ENCODE data around the gene HOMER3. TPM values are rescaled to one million over a fixed set of nuclear protein-coding genes. Genes with fewer than 3 reads are reported as not detected.

HOMER3 gene
- total and polyA plus RNA-seq, 4 experiments from 2014 or later = 2.1 to 2.7 (median 2.5) TPM

- DNase-seq = no peak
- Mint-ChIP-seq H3K4me1 (no peaks in the 10 kb centered on the region), H3K36me3 (no peaks in the 10 kb centered on the region), H3K27ac (peak overlapping the region in 2 of 7 donors; percentile 15 to 17), H3K4me3 (no peak overlapping the region), H3K9me3 (peaks cover 0 to 3% (median 0%) of the 10 kb centered on the region in 8 donors), H3K27me3 (peaks cover 5% of the 10 kb centered on the region in 2 donors)
- H3K4me1 ChIP-seq (ENCODE audit: insufficient read depth, low read length) = no peaks in the 10 kb centered on the region
- POLR2A ChIA-PET (ENCODE audit: partially characterized antibody) = no interaction called here
- no peak overlapping the region for H3K27ac ChIP-seq (ENCODE audit: low read depth, low read length)
- H3K36me3 ChIP-seq (ENCODE audit: insufficient read depth, low read length) = no peaks in the 10 kb centered on the region
- intact Hi-C loops (cut with micrococcal nuclease) = no loop called here
- no peaks in the 10 kb centered on the region for H3K9me3 ChIP-seq (ENCODE audit: control insufficient read depth in 1 of 2, low read length in 2 of 2)
- H3K4me3 ChIP-seq (ENCODE audit: low read length in 2 of 2) = no peak overlapping the region
- no peaks in the 10 kb centered on the region for H3K27me3 ChIP-seq (ENCODE audit: insufficient read depth, low read length)
- CTCF ChIA-PET (ENCODE audit: partially characterized antibody) = no interaction called here
Measured at GRCh38 chr19:18886972-18887371, 54.0 kb downstream of the HOMER3 start.

- intact Hi-C loops (cut with micrococcal nuclease) = no loop called here
- ChIA-PET CTCF (ENCODE audit: partially characterized antibody) (interaction anchor here (0.7 kb wide), 1 partner anchor 40 kb away, joined by 3 read pairs; no protein-coding TSS in a partner anchor), POLR2A (ENCODE audit: partially characterized antibody) (no interaction called here)
Measured at GRCh38 chr19:18883526-18884304, 57.3 kb downstream of the HOMER3 start.

GRCh38 chr19:18881491-18881890, 59.5 kb downstream of the HOMER3 start:
- Mint-ChIP-seq H3K27me3 (no peaks in the 10 kb centered on the region), H3K9me3 (peaks cover 0 to 5% (median 0%) of the 10 kb centered on the region in 8 donors), H3K4me1 (no peaks in the 10 kb centered on the region), H3K4me3 (no peak overlapping the region), H3K27ac (no peak overlapping the region), H3K36me3 (no peaks in the 10 kb centered on the region)
- Histone ChIP-seq H3K4me3 (ENCODE audit: low read length in 2 of 2) (no peak overlapping the region), H3K27ac (ENCODE audit: low read depth, low read length) (no peak overlapping the region), H3K9me3 (ENCODE audit: control insufficient read depth in 1 of 2, low read length in 2 of 2) (no peaks in the 10 kb centered on the region), H3K4me1 (ENCODE audit: insufficient read depth, low read length) (no peaks in the 10 kb centered on the region), H3K36me3 (ENCODE audit: insufficient read depth, low read length) (no peaks in the 10 kb centered on the region), H3K27me3 (ENCODE audit: insufficient read depth, low read length) (no peaks in the 10 kb centered on the region)
- peak in 1 of 5 donors; percentile 29 for DNase-seq
- intact Hi-C loops (cut with micrococcal nuclease) = no loop called here
- POLR2A ChIA-PET (ENCODE audit: partially characterized antibody) = no interaction called here
- CTCF ChIA-PET (ENCODE audit: partially characterized antibody) = interaction anchor here (2.2 kb wide), 1 partner anchor 15 kb away, joined by 5 read pairs; no protein-coding TSS in a partner anchor

More at GRCh38 chr19:18883526-18884304, 57.3 kb downstream of the HOMER3 start:
- Histone ChIP-seq H3K27me3 (ENCODE audit: insufficient read depth, low read length) (no peaks in the 10 kb centered on the region), H3K36me3 (ENCODE audit: insufficient read depth, low read length) (no peaks in the 10 kb centered on the region), H3K27ac (ENCODE audit: low read depth, low read length) (no peak overlapping the region), H3K9me3 (ENCODE audit: control insufficient read depth in 1 of 2, low read length in 2 of 2) (no peaks in the 10 kb centered on the region), H3K4me1 (ENCODE audit: insufficient read depth, low read length) (no peaks in the 10 kb centered on the region), H3K4me3 (ENCODE audit: low read length in 2 of 2) (no peak overlapping the region)
- DNase-seq = peak in 1 of 5 donors; percentile 21
- Mint-ChIP-seq H3K4me1 (no peaks in the 10 kb centered on the region), H3K27ac (peak overlapping the region in 1 of 7 donors; percentile 76), H3K27me3 (peaks cover 3 to 5% of the 10 kb centered on the region in 2 donors), H3K9me3 (peaks cover 0 to 3% (median 0%) of the 10 kb centered on the region in 8 donors), H3K36me3 (no peaks in the 10 kb centered on the region), H3K4me3 (no peak overlapping the region)

- no peaks in the 10 kb centered on the region for H3K4me1 Mint-ChIP-seq
- no peak overlapping the region for H3K27ac ChIP-seq (ENCODE audit: low read depth, low read length)
- H3K9me3 Mint-ChIP-seq = peaks cover 0 to 6% (median 0%) of the 10 kb centered on the region in 8 donors
- ChIA-PET CTCF (ENCODE audit: partially characterized antibody) (interaction anchor here (0.5 to 2.2 kb wide), 2 partner anchors 14 to 629 kb away, joined by 3 to 5 read pairs; no protein-coding TSS in a partner anchor), POLR2A (ENCODE audit: partially characterized antibody) (no interaction called here)
- no peaks in the 10 kb centered on the region for H3K36me3 ChIP-seq (ENCODE audit: insufficient read depth, low read length)
- peak in 2 of 5 donors; percentile 15 to 61 for DNase-seq
- intact Hi-C loops (cut with micrococcal nuclease) = no loop called here
- no peak overlapping the region for H3K27ac Mint-ChIP-seq
- no peaks in the 10 kb centered on the region for H3K27me3 Mint-ChIP-seq
- H3K4me1 ChIP-seq (ENCODE audit: insufficient read depth, low read length) = no peaks in the 10 kb centered on the region
- H3K36me3 Mint-ChIP-seq = no peaks in the 10 kb centered on the region
- no peak overlapping the region for H3K4me3 ChIP-seq (ENCODE audit: low read length in 2 of 2)
- H3K4me3 Mint-ChIP-seq = no peak overlapping the region
- H3K9me3 ChIP-seq (ENCODE audit: control insufficient read depth in 1 of 2, low read length in 2 of 2) = no peaks in the 10 kb centered on the region
- H3K27me3 ChIP-seq (ENCODE audit: insufficient read depth, low read length) = no peaks in the 10 kb centered on the region
Measured at GRCh38 chr19:18879579-18880373, 61.2 kb downstream of the HOMER3 start.

Other genes with a start within 250 kb of the HOMER3 start
- not detected for gene COMP, start 149.9 kb downstream of the HOMER3 start, total RNA-seq
- not detected for gene COMP, start 149.9 kb downstream of the HOMER3 start, polyA plus RNA-seq
- gene UPF1, start 109.3 kb downstream of the HOMER3 start, total RNA-seq = 100 to 1,000 TPM; 127 to 130 TPM
- gene UPF1, start 109.3 kb downstream of the HOMER3 start, polyA plus RNA-seq = 10 to 100 TPM in 1 of 2 donors, 1 to 10 TPM in 1; 2.6 to 21.9 TPM
- not detected for gene CERS1, start 45.1 kb downstream of the HOMER3 start, total RNA-seq
- gene CERS1, start 45.1 kb downstream of the HOMER3 start, polyA plus RNA-seq = not detected
- 100 to 1,000 TPM; 165 to 170 TPM for gene COPE, start 21.8 kb downstream of the HOMER3 start, total RNA-seq
- 100 to 1,000 TPM; 273 to 276 TPM for gene COPE, start 21.8 kb downstream of the HOMER3 start, polyA plus RNA-seq
- 10 to 100 TPM; 40.9 to 43.6 TPM for gene DDX49, start 21.5 kb downstream of the HOMER3 start, total RNA-seq
- 10 to 100 TPM; 20.7 to 32.1 TPM for gene DDX49, start 21.5 kb downstream of the HOMER3 start, polyA plus RNA-seq
- 100 to 1,000 TPM; 111 to 113 TPM for gene SUGP2, start 92.3 kb upstream of the HOMER3 start, total RNA-seq
- 1 to 10 TPM; 3.9 to 8.2 TPM for gene SUGP2, start 92.3 kb upstream of the HOMER3 start, polyA plus RNA-seq
- gene ARMC6, start 92.4 kb upstream of the HOMER3 start, total RNA-seq = 10 to 100 TPM; 11.8 to 12.8 TPM
- gene ARMC6, start 92.4 kb upstream of the HOMER3 start, polyA plus RNA-seq = 10 to 100 TPM; 23.6 to 25.8 TPM
- 10 to 100 TPM; 28.3 to 31.6 TPM for gene SLC25A42, start 122.8 kb upstream of the HOMER3 start, total RNA-seq
- gene SLC25A42, start 122.8 kb upstream of the HOMER3 start, polyA plus RNA-seq = 10 to 100 TPM; 11.3 to 13.7 TPM
- gene TMEM161A, start 197.3 kb upstream of the HOMER3 start, total RNA-seq = 10 to 100 TPM; 22.5 to 25.1 TPM
- 10 to 100 TPM; 17.0 to 31.2 TPM for gene TMEM161A, start 197.3 kb upstream of the HOMER3 start, polyA plus RNA-seq
- gene MEF2B, start 229.0 kb upstream of the HOMER3 start, total RNA-seq = 1 to 10 TPM; 3.1 to 5.2 TPM
- under 1 TPM in 1 of 2 donors, not detected in 1; 0.71 TPM for gene MEF2B, start 229.0 kb upstream of the HOMER3 start, polyA plus RNA-seq